HepG2 (cell line): Measurements from ENCODE around the gene SYN1. TPM values are rescaled to one million over a fixed set of nuclear protein-coding genes. Genes with fewer than 3 reads are reported as not detected.

Experiments
- FOSL1 ChIP-seq: sonication (generic); formaldehyde crosslinking; IDR thresholded peaks from 2 replicates; pipeline ENCODE4 v1.9.0; 2021; ENCODE audit warnings: missing genetic modification reagents, borderline replicate concordance
- GFI1 ChIP-seq: sonication (generic); formaldehyde crosslinking; IDR thresholded peaks from 2 replicates; pipeline ENCODE4 v1.5.0; 2020; ENCODE audit warnings: missing genetic modification reagents, mild to moderate bottlenecking, borderline replicate concordance
- KAT8 ChIP-seq: IDR thresholded peaks from 2 replicates; pipeline ENCODE4 v1.6.1; 2016; ENCODE audit warnings: missing genetic modification reagents, missing compliant biosample characterization
- MTA1 ChIP-seq: sonication (generic); formaldehyde crosslinking; IDR thresholded peaks from 2 replicates; pipeline ENCODE4 v1.4.0; 2020; ENCODE audit warnings: missing genetic modification reagents, mild to moderate bottlenecking, borderline replicate concordance
- PCBP1 ChIP-seq: fragments of 200-400 bp; formaldehyde crosslinking; IDR thresholded peaks from 2 replicates; pipeline ENCODE4 v1.6.1; 2017; ENCODE audit warnings: mild to moderate bottlenecking, low read depth, low read length, borderline replicate concordance
- POGZ ChIP-seq: sonication (generic); formaldehyde crosslinking; IDR thresholded peaks from 2 replicates; pipeline ENCODE4 v1.4.0; 2020; ENCODE audit warnings: mild to moderate bottlenecking, missing genetic modification reagents
- RBM39 ChIP-seq: fragments of 200-400 bp; formaldehyde crosslinking; IDR thresholded peaks from one replicate; pipeline ENCODE4 v1.6.1; 2018; ENCODE audit warnings: antibody characterized with exemption, mild to moderate bottlenecking, low read depth, low read length; ENCODE audit not compliant: poor library complexity, severe bottlenecking
- SNAPC2 ChIP-seq: sonication (generic); formaldehyde crosslinking; IDR thresholded peaks from 2 replicates; pipeline ENCODE4 v1.8.1; 2022; ENCODE audit warnings: mild to moderate bottlenecking, missing genetic modification reagents
- SNRNP70 ChIP-seq: fragments of 200-400 bp; formaldehyde crosslinking; IDR thresholded peaks from 2 replicates; pipeline ENCODE4 v1.6.1; 2017; ENCODE audit warnings: mild to moderate bottlenecking, low read depth, low read length, moderate library complexity
- SP5 ChIP-seq: IDR thresholded peaks from 2 replicates; pipeline ENCODE4 v1.6.1; 2016; ENCODE audit warnings: low read depth, borderline replicate concordance
- SRSF1 ChIP-seq: fragments of 200-400 bp; formaldehyde crosslinking; optimal IDR thresholded peaks from 2 replicates; pipeline ENCODE3; 2017; ENCODE audit warnings: mild to moderate bottlenecking, low read depth, low read length, moderate library complexity
- SRY ChIP-seq: sonication (generic); formaldehyde crosslinking; IDR thresholded peaks from 2 replicates; pipeline ENCODE4 v1.8.0; 2022; ENCODE audit warnings: mild to moderate bottlenecking, missing genetic modification reagents
- ZKSCAN1 ChIP-seq: fragments of 150-350 bp; IDR thresholded peaks from 2 replicates; pipeline ENCODE4 v1.6.1; 2014; ENCODE audit warnings: low read length
- ZNF10 ChIP-seq: sonication (generic); formaldehyde crosslinking; IDR thresholded peaks from 2 replicates; pipeline ENCODE4 v1.4.0; 2020; ENCODE audit warnings: mild to moderate bottlenecking, low read depth, missing genetic modification reagents, borderline replicate concordance
- ZNF263 ChIP-seq: sonication (generic); formaldehyde crosslinking; IDR thresholded peaks from 2 replicates; pipeline ENCODE4 v1.4.0; 2020; ENCODE audit warnings: missing genetic modification reagents
- ZNF331 ChIP-seq: sonication (generic); formaldehyde crosslinking; IDR thresholded peaks from 2 replicates; pipeline ENCODE4 v1.4.0; 2020; ENCODE audit warnings: missing genetic modification reagents
- ZNF333 ChIP-seq: sonication (generic); formaldehyde crosslinking; IDR thresholded peaks from 2 replicates; pipeline ENCODE4 v1.4.0; 2020; ENCODE audit warnings: mild to moderate bottlenecking, missing genetic modification reagents, borderline replicate concordance
- ZNF589 ChIP-seq: sonication (generic); formaldehyde crosslinking; conservative IDR thresholded peaks from 2 replicates; pipeline ENCODE4 v1.8.0; 2022; ENCODE audit warnings: mild to moderate bottlenecking, moderate library complexity, missing genetic modification reagents
- ZNF607 ChIP-seq: sonication (generic); formaldehyde crosslinking; IDR thresholded peaks from 2 replicates; pipeline ENCODE4 v1.5.1; 2020; ENCODE audit warnings: missing genetic modification reagents, mild to moderate bottlenecking, borderline replicate concordance
- ZSCAN9 ChIP-seq: IDR thresholded peaks from 2 replicates; pipeline ENCODE4 v1.6.1; 2016; ENCODE audit warnings: borderline replicate concordance
- polyA plus RNA-seq, 8 experiments: library from polyadenylated mRNA; depleted of rRNA in 3 of 8; stranded (reverse) in 7 of 8; unstranded in 1 of 8; fragments of >200 nt; fragmentation: Illumina TruSeq in 4 of 8; extraction: Trizol in 4 of 8; gene quantifications; 2 replicates each; pipeline versions ENCODE4 v1.2.1 to v1.2.3, GENCODE V29; 2011 to 2016; ENCODE audit warnings: low read depth in 4 of 8, missing spikeins in 1 of 8, mixed read lengths in 1 of 8; ENCODE audit not compliant: insufficient read depth in 1 of 8
- total RNA-seq, 5 experiments: library from RNA; depleted of rRNA; stranded (reverse); fragments of >200 nt; fragmentation: Illumina TruSeq; extraction: Trizol; gene quantifications; 2 replicates each; pipeline ENCODE4 v1.2.3, GENCODE V29; 2016; ENCODE audit warnings: low read depth in 1 of 5
- TF ChIP-seq, protein P1 (sequence below): IDR thresholded peaks from 2 replicates; pipeline ENCODE4 v1.6.1; 2016; ENCODE audit warnings: missing biosample characterization, missing genetic modification reagents, low read depth
- TF ChIP-seq, protein P2 (sequence below): sonication (generic); formaldehyde crosslinking; IDR thresholded peaks from 2 replicates; pipeline ENCODE4 v1.5.1; 2020; ENCODE audit warnings: missing genetic modification reagents, mild to moderate bottlenecking, borderline replicate concordance
- TF ChIP-seq, protein P3 (sequence below): sonication (generic); formaldehyde crosslinking; IDR thresholded peaks from 2 replicates; pipeline ENCODE4 v1.5.0; 2020; ENCODE audit warnings: missing genetic modification reagents
- TF ChIP-seq, protein P4 (sequence below): sonication (generic); formaldehyde crosslinking; IDR thresholded peaks from 2 replicates; pipeline ENCODE4 v1.4.0; 2020; ENCODE audit warnings: missing genetic modification reagents; ENCODE audit errors: not compliant biosample characterization

The SYN1 gene
- total and polyA plus RNA-seq, 2 of the 13 experiments (the other 11 are each of a cell fraction or from before 2014, with no cell fraction given), result not detected

DNA sequence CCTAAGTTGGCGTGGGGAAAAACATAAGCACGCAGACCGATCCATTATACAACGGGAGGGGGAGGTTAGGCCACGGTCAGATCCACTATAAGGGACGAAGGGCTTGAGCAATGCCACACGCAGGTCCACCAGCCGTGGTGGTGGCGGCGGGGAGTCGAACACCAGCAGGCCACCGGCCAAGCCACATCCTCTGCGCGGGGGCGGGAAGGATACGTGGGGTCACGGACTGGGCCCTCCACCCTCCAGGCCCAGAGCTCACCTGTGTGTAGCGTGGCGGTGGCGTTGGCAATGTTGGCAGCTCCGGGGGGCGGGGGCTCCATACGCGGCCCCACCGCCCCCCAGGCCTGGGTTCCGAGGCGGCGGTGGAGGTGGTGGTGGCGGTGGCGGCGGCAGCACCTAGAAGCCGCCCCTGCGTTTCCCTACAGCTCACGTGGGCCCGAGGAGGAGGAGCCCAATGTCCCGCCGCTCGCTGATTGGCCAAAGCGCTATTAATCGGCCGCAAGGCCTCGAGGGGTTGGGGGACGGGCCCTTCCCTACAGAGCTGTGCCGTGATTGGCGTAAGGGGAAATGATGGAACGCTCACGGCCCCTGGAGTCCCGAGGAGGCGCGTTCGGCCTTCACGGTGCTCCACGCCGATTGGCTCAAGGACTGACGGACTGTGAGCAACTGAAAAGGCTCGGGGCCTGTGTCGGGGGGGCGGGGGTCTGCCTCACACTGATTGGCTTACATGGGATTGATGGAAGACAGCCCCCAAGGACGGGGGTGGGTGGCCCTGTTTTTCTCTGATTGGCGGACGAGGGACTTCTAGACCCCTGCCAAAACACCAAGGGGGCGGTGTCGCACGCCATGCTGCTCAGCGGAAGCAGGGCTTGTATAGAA lies 30.7 kb upstream of the SYN1 start, which contains the start of gene ELK1 (continued):
- TF ChIP-seq, protein P1, sequence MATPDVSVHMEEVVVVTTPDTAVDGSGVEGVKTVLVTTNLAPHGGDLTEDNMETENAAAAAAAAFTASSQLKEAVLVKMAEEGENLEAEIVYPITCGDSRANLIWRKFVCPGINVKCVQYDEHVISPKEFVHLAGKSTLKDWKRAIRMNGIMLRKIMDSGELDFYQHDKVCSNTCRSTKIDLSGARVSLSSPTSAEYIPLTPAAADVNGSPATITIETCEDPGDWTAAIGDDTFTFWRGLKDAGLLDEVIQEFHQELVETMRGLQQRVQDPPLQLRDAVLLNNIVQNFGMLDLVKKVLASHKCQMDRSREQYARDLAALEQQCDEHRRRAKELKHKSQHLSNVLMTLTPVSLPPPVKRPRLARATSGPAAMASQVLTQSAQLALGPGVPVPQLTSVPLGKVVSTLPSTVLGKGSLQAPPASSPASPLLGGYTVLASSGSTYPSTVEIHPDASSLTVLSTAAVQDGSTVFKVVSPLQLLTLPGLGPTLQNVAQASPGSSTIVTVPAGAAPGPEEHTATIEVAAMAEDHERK (CRISPR knock-in tag), result no peak
- TF ChIP-seq SP5 (CRISPR knock-in tag) (no peak), RBM39 (peak; percentile 45), ZNF331 (CRISPR knock-in tag) (no peak), ZSCAN9 (CRISPR knock-in tag) (no peak), MTA1 (CRISPR knock-in tag) (no peak), ZNF263 (no peak), ZNF607 (CRISPR knock-in tag) (no peak), FOSL1 (CRISPR knock-in tag) (no peak), SNRNP70 (no peak), SNAPC2 (no peak), PCBP1 (no peak), SRSF1 (peak; percentile 47), POGZ (CRISPR knock-in tag) (no peak), ZNF10 (CRISPR knock-in tag) (no peak), SRY (CRISPR knock-in tag) (no peak), ZKSCAN1 (no peak), KAT8 (CRISPR knock-in tag) (no peak), ZNF333 (CRISPR knock-in tag) (no peak), ZNF589 (CRISPR knock-in tag) (no peak), GFI1 (CRISPR knock-in tag) (no peak)
- TF ChIP-seq, protein P2, sequence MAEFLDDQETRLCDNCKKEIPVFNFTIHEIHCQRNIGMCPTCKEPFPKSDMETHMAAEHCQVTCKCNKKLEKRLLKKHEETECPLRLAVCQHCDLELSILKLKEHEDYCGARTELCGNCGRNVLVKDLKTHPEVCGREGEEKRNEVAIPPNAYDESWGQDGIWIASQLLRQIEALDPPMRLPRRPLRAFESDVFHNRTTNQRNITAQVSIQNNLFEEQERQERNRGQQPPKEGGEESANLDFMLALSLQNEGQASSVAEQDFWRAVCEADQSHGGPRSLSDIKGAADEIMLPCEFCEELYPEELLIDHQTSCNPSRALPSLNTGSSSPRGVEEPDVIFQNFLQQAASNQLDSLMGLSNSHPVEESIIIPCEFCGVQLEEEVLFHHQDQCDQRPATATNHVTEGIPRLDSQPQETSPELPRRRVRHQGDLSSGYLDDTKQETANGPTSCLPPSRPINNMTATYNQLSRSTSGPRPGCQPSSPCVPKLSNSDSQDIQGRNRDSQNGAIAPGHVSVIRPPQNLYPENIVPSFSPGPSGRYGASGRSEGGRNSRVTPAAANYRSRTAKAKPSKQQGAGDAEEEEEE (CRISPR knock-in tag), result no peak
- TF ChIP-seq, protein P3, sequence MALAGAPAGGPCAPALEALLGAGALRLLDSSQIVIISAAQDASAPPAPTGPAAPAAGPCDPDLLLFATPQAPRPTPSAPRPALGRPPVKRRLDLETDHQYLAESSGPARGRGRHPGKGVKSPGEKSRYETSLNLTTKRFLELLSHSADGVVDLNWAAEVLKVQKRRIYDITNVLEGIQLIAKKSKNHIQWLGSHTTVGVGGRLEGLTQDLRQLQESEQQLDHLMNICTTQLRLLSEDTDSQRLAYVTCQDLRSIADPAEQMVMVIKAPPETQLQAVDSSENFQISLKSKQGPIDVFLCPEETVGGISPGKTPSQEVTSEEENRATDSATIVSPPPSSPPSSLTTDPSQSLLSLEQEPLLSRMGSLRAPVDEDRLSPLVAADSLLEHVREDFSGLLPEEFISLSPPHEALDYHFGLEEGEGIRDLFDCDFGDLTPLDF (CRISPR knock-in tag), result no peak
- TF ChIP-seq, protein P4, sequence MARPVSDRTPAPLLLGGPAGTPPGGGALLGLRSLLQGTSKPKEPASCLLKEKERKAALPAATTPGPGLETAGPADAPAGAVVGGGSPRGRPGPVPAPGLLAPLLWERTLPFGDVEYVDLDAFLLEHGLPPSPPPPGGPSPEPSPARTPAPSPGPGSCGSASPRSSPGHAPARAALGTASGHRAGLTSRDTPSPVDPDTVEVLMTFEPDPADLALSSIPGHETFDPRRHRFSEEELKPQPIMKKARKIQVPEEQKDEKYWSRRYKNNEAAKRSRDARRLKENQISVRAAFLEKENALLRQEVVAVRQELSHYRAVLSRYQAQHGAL, result no peak
